GM12878 (cell line): ENCODE results near the gene TRIP12. TPM values are rescaled to one million over a fixed set of nuclear protein-coding genes. Genes with fewer than 3 reads are reported as not detected.

Experiments used
- ATAC-seq: fragments of 200-7000 bp; cut with Tn5 transposase; 3 replicates; pipeline ENCODE4 v1.9.1; 2020; ENCODE audit warnings: mild to moderate bottlenecking, moderate library complexity
- BruUV-seq: library from RNA; stranded (reverse); fragments of 400-500 nt; replicated peaks from 2 replicates; lab custom pipeline; 2021; lab: Mats Ljungman, UMichigan
- CTCF ChIA-PET: fragments of 300-600 bp; sonication (Branson Sonifier 250); formaldehyde crosslinking; extraction: SDS; loops from one replicate; lab custom pipeline; 2021; ENCODE audit warnings: inconsistent platforms; lab: Yijun Ruan, JAX
- POLR2A ChIA-PET: fragments of 350-600 bp; formaldehyde crosslinking; extraction: SDS; loops from one replicate; lab custom pipeline; 2021; ENCODE audit warnings: inconsistent platforms; lab: Charles Lee
- RAD21 ChIA-PET: fragments of 300-600 bp; sonication (Branson Sonifier 250); formaldehyde crosslinking; loops from one replicate; lab custom pipeline; 2023; ENCODE audit warnings: antibody characterized with exemption; ENCODE audit not compliant: unreplicated experiment; lab: Charles Lee
- SMC1A ChIA-PET: fragments of 300-600 bp; sonication (Branson Sonifier 250); formaldehyde crosslinking; loops from one replicate; lab custom pipeline; 2023; ENCODE audit not compliant: unreplicated experiment, uncharacterized antibody; lab: Charles Lee
- DNase-seq: peaks from one replicate; pipeline ENCODE4 v3.0.0-alpha.2; 2011; ENCODE audit warnings: low read depth, low spot score
- FAIRE-seq: peaks from 3 replicates; lab custom pipeline; 2011; peaks lifted over from hg19 to GRCh38; lab: Jason Lieb, UNC
- H2AFZ ChIP-seq: 2 replicates; pipeline ENCODE4 v1.6.0; 2011; ENCODE audit warnings: low read depth, low read length, control low read depth; ENCODE audit not compliant: control insufficient read depth
- H3K27ac ChIP-seq: 2 replicates; pipeline ENCODE4 v1.5.1; 2011; ENCODE audit warnings: control low read depth; ENCODE audit not compliant: control insufficient read depth, insufficient read depth
- H3K27me3 ChIP-seq, 2 experiments: replicated peaks in 1 of 2; 2 replicates each; pipeline versions ENCODE4 v1.6.0 to v1.6.1; 2011; ENCODE audit warnings: low read length in 1 of 2; ENCODE audit not compliant: control insufficient read depth in 2 of 2, insufficient read depth in 2 of 2
- H3K36me3 ChIP-seq, 2 experiments: 2 replicates each; pipeline ENCODE4 v1.5.1; 2011; ENCODE audit warnings: low read length in 1 of 2; ENCODE audit not compliant: control insufficient read depth in 2 of 2, insufficient read depth in 2 of 2
- H3K4me1 ChIP-seq: 2 replicates; pipeline ENCODE4 v1.6.1; 2011; ENCODE audit warnings: mild to moderate bottlenecking, low read length, moderate library complexity, mixed read lengths; ENCODE audit not compliant: control insufficient read depth, insufficient read depth
- H3K4me2 ChIP-seq: 2 replicates; pipeline ENCODE4 v1.6.0; 2011; ENCODE audit warnings: control low read depth; ENCODE audit not compliant: control insufficient read depth, insufficient read depth
- H3K4me3 ChIP-seq: fragments of 200-600 bp; sonication (generic); 2 replicates; pipeline ENCODE4 v1.5.1; 2016
- H3K79me2 ChIP-seq: 2 replicates; pipeline ENCODE4 v1.6.0; 2011; ENCODE audit warnings: low read length; ENCODE audit not compliant: control insufficient read depth, insufficient read depth
- H3K9ac ChIP-seq: 2 replicates; pipeline ENCODE4 v1.8.0; 2011; ENCODE audit warnings: low read length, control low read depth, mixed read lengths; ENCODE audit not compliant: control insufficient read depth, insufficient read depth
- H3K9me3 ChIP-seq: replicated peaks from 3 replicates; pipeline ENCODE4 v1.5.1; 2011; ENCODE audit warnings: mild to moderate bottlenecking, low read length; ENCODE audit not compliant: control insufficient read depth, insufficient read depth
- H4K20me1 ChIP-seq: 2 replicates; pipeline ENCODE4 v1.6.0; 2011; ENCODE audit not compliant: control insufficient read depth, insufficient read depth
- ATF2 ChIP-seq: IDR thresholded peaks from 2 replicates; pipeline ENCODE4 v1.6.1; 2012; ENCODE audit warnings: low read length, inconsistent platforms
- BCLAF1 ChIP-seq: fragments of 450-650 bp; IDR thresholded peaks from 2 replicates; pipeline ENCODE4 v1.6.1; 2017; ENCODE audit warnings: antibody characterized with exemption, mild to moderate bottlenecking, moderate library complexity
- CBX3 ChIP-seq: fragments of 200-600 bp; sonication (generic); IDR thresholded peaks from 2 replicates; pipeline ENCODE4 v1.6.1; 2016; ENCODE audit warnings: low read depth, borderline replicate concordance
- CBX5 ChIP-seq: sonication (generic); IDR thresholded peaks from 2 replicates; pipeline ENCODE4 v1.6.1; 2016; ENCODE audit warnings: low read depth, moderate library complexity, mild to moderate bottlenecking, inconsistent platforms
- CEBPB ChIP-seq, 2 experiments: fragments of 150-350 bp in 1 of 2; IDR thresholded peaks; 2 replicates each; pipeline ENCODE4 v1.6.1; 2012 to 2014; ENCODE audit warnings: low read depth in 2 of 2, low read length in 2 of 2, borderline replicate concordance in 1 of 2, inconsistent platforms in 1 of 2
- CEBPZ ChIP-seq: fragments of 150-350 bp; IDR thresholded peaks from 2 replicates; pipeline ENCODE4 v1.6.1; 2016; ENCODE audit warnings: low read depth, low read length
- CHD1 ChIP-seq: IDR thresholded peaks from 2 replicates; pipeline ENCODE4 v1.6.1; 2012; ENCODE audit warnings: low read depth, low read length, improper control_type of control experiment
- KLF5 ChIP-seq: fragments of 450-650 bp; IDR thresholded peaks from 2 replicates; pipeline ENCODE4 v1.6.1; 2014; ENCODE audit warnings: mild to moderate bottlenecking; ENCODE audit not compliant: partially characterized antibody
- LARP7 ChIP-seq: fragments of 450-650 bp; IDR thresholded peaks from 2 replicates; pipeline ENCODE4 v1.6.1; 2017; ENCODE audit warnings: mild to moderate bottlenecking
- MYB ChIP-seq: fragments of 150-350 bp; IDR thresholded peaks from 2 replicates; pipeline ENCODE4 v1.6.1; 2014; ENCODE audit warnings: mild to moderate bottlenecking, low read depth, low read length, borderline replicate concordance
- PKNOX1 ChIP-seq: fragments of 450-650 bp; IDR thresholded peaks from 2 replicates; pipeline ENCODE4 v1.6.1; 2016; ENCODE audit warnings: mild to moderate bottlenecking
- POLR2AphosphoS2 ChIP-seq: IDR thresholded peaks from 2 replicates; pipeline ENCODE4 v1.6.1; 2011; ENCODE audit warnings: low read depth, mild to moderate bottlenecking, low read length, improper control_type of control experiment, moderate library complexity
- RBBP5 ChIP-seq: fragments of 200-600 bp; sonication (generic); conservative IDR thresholded peaks from 2 replicates; pipeline ENCODE4 v1.6.1; 2016
- SREBF1 ChIP-seq: IDR thresholded peaks from 2 replicates; pipeline ENCODE4 v1.6.1; 2012; ENCODE audit warnings: mild to moderate bottlenecking, low read length
- ZNF622 ChIP-seq: fragments of 450-650 bp; IDR thresholded peaks from 2 replicates; pipeline ENCODE4 v1.6.1; 2017; ENCODE audit warnings: mild to moderate bottlenecking, inconsistent platforms
- WGBS: methylation state at CpG from one replicate; pipeline ENCODE4 v1.1.6; 2016; ENCODE audit warnings: low lambda C conversion rate; ENCODE audit not compliant: insufficient replicate concordance, insufficient coverage; ENCODE audit errors: missing lambda C conversion rate; 5-methylcytosine and 5-hydroxymethylcytosine counted together
- in situ Hi-C: fragments of 300-500 bp; cut with MboI; formaldehyde crosslinking; loops from 9 replicates; pipeline ENCODE4 v1.14.3; 2018; ENCODE audit warnings: mixed read lengths
- intact Hi-C: fragments of 100-400 bp; cut with micrococcal nuclease; formaldehyde crosslinking; loops from one replicate; pipeline ENCODE4 v1.14.2; 2022; ENCODE audit not compliant: unreplicated experiment
- polyA plus RNA-seq, 11 experiments: library from polyadenylated mRNA; depleted of rRNA in 4 of 11; unstranded in 6 of 11; stranded (reverse) in 5 of 11; fragments of >200 nt; fragmentation: Nextera tagmentation in 4 of 11; fragmentation: Illumina TruSeq in 1 of 11; extraction: Ambion mirVana in 4 of 11; extraction: Trizol in 1 of 11; gene quantifications; 1 replicate in 1 of 11; 2 replicates in 10 of 11; pipeline versions ENCODE4 v1.2.1 to v1.2.3, GENCODE V29; 2011 to 2016; ENCODE audit warnings: inconsistent platforms in 2 of 11, missing spikeins in 2 of 11, low read depth in 1 of 11
- total RNA-seq, 4 experiments: library from RNA; depleted of rRNA in 3 of 4; stranded (reverse); fragments of >200 nt in 3 of 4; fragmentation: Illumina TruSeq in 1 of 4; extraction: Trizol in 1 of 4; gene quantifications; 2 replicates each; pipeline versions ENCODE4 v1.2.1 to v1.2.3, GENCODE V29; 2013 to 2021

The TRIP12 gene
- total and polyA plus RNA-seq, 10 of the 15 experiments (the other 5 are each of a cell fraction or from before 2014, with no cell fraction given) = 23.1 to 207 (median 97.0) TPM

GRCh38 chr2:229952256-229952835 lies 30.5 kb upstream of the TRIP12 start:
- H3K79me2 ChIP-seq = no peaks in the 10 kb centered on the region
- RAD21 ChIA-PET = interaction anchor here (0.6 kb wide), 1 partner anchor 49 kb away, joined by 4 read pairs; no protein-coding TSS in a partner anchor
- no peak overlapping the region for H3K4me2 ChIP-seq
- in situ Hi-C loops (no loop called here), intact Hi-C loops (no loop called here)
- H2AFZ ChIP-seq = no peak overlapping the region
- WGBS = 93% methylated on average over 6 of the region's 6 CpGs
- POLR2A ChIA-PET = no interaction called here
- CTCF ChIA-PET = no interaction called here
- ATAC-seq = no peak
- DNase-seq = no peak
- H4K20me1 ChIP-seq = no peaks in the 10 kb centered on the region
- no peaks in the 10 kb centered on the region for H3K36me3 ChIP-seq
- SMC1A ChIA-PET = no interaction called here
- H3K9me3 ChIP-seq = no peaks in the 10 kb centered on the region
- BruUV-seq = no TSS peak
- H3K4me3 ChIP-seq = no peak overlapping the region
- no peaks in the 10 kb centered on the region for H3K27me3 ChIP-seq
- no peak overlapping the region for H3K27ac ChIP-seq
- no peak for FAIRE-seq
- H3K9ac ChIP-seq = no peak overlapping the region
- peaks cover under 1% of the 10 kb centered on the region; the same call in 1 of the 2 replicates for H3K4me1 ChIP-seq
- TF ChIP-seq CBX3 = no peak
- TF ChIP-seq CEBPB (IDR thresholded peaks at IDR 0.05; ENCODE audit: borderline replicate concordance in 1 of 2, low read depth in 2 of 2, low read length in 2 of 2) = no peak
- TF ChIP-seq MYB = no peak
- no peak for TF ChIP-seq LARP7
- TF ChIP-seq CHD1 = no peak
- no peak for TF ChIP-seq RBBP5
- no peak for TF ChIP-seq ZNF622
- no peak for TF ChIP-seq POLR2AphosphoS2
- no peak for TF ChIP-seq BCLAF1
- no peak for TF ChIP-seq CEBPZ
- TF ChIP-seq SREBF1 = no peak
- no peak for TF ChIP-seq KLF5
- no peak for TF ChIP-seq PKNOX1
- no peak for TF ChIP-seq CBX5
- no peak for TF ChIP-seq ATF2
